ENCODE results near the gene CYP4F2. TPM values are rescaled to one million over a fixed set of nuclear protein-coding genes. Genes with fewer than 3 reads are reported as not detected.
"Not testable (repeated sequence)": the region's sequence is repeated elsewhere in the genome, so short reads cannot be mapped to it uniquely, and the experiment has no call there.

Gene CYP4F2
- total RNA-seq, 4 donors from 2014 or later = 0.98 TPM; not detected in 3

- TF ChIP-seq POLR2A (IDR thresholded peaks at IDR 0.05) (no peak), CTCF (IDR thresholded peaks at IDR 0.05 in 4 of 5, conservative IDR thresholded peaks at IDR 0.05 in 1 of 5) (no peak)
- in situ Hi-C loops (cut with MboI; ENCODE audit: low sequenced_read_pairs in 4 of 4) (no loop called here), intact Hi-C loops (cut with DNase I; ENCODE audit: low total_unique reads) (loop anchor here (10.0 kb wide), 1 partner anchor 356 kb away; the partner anchor contains the start of gene AP1M1)
Observed at GRCh38 chr19:15838351-15838750, 59.5 kb downstream of the CYP4F2 start.

GRCh38 chr19:15837221-15837731 lies 60.6 kb downstream of the CYP4F2 start:
- no peak for TF ChIP-seq CTCF (IDR thresholded peaks at IDR 0.05 in 4 of 5, conservative IDR thresholded peaks at IDR 0.05 in 1 of 5)
- no peak for TF ChIP-seq POLR2A (IDR thresholded peaks at IDR 0.05)
- Histone ChIP-seq H3K36me3 (no peaks in the 10 kb centered on the region), H3K4me3 (peak overlapping the region; percentile 53 to 81 (median 79)), H3K27ac (peak overlapping the region; percentile 86 to 95 (median 90)), H3K27me3 (no peaks in the 10 kb centered on the region), H3K9me3 (no peaks in the 10 kb centered on the region), H3K4me1 (peaks cover 0 to 3% of the 10 kb centered on the region in 2 donors)
- in situ Hi-C loops (cut with MboI; ENCODE audit: low sequenced_read_pairs in 4 of 4) = no loop called here
- intact Hi-C loops (cut with DNase I; ENCODE audit: low total_unique reads) = loop anchor here (10.0 kb wide), 1 partner anchor 358 kb away; the partner anchor contains the start of gene AP1M1
- ATAC-seq = peak; percentile 34 to 35
- peak; percentile 5 to 93 for DNase-seq

More at GRCh38 chr19:15838351-15838750, 59.5 kb downstream of the CYP4F2 start:
- DNase-seq = no peak
- Histone ChIP-seq H3K27ac (no peak overlapping the region), H3K4me1 (peaks cover 0 to 3% of the 10 kb centered on the region in 2 donors), H3K4me3 (no peak overlapping the region), H3K36me3 (no peaks in the 10 kb centered on the region), H3K27me3 (no peaks in the 10 kb centered on the region), H3K9me3 (no peaks in the 10 kb centered on the region)
- no peak for ATAC-seq

GRCh38 chr19:15836330-15837220 lies 61.3 kb downstream of the CYP4F2 start:
- Histone ChIP-seq H3K36me3 (no peaks in the 10 kb centered on the region), H3K9me3 (no peaks in the 10 kb centered on the region), H3K4me3 (peak overlapping the region; percentile 53 to 81 (median 79)), H3K4me1 (peaks cover 0 to 3% of the 10 kb centered on the region in 2 donors), H3K27me3 (no peaks in the 10 kb centered on the region), H3K27ac (peak overlapping the region; percentile 86 to 95 (median 90))
- in situ Hi-C loops (cut with MboI; ENCODE audit: low sequenced_read_pairs in 4 of 4) (no loop called here), intact Hi-C loops (cut with DNase I; ENCODE audit: low total_unique reads) (loop anchor here (10.0 kb wide), 1 partner anchor 358 kb away; the partner anchor contains the start of gene AP1M1)
- DNase-seq = peak in 1 of 2 donors; percentile 93
- ATAC-seq = peak; percentile 99 to 100
- TF ChIP-seq POLR2A (IDR thresholded peaks at IDR 0.05) = peak; percentile 64 to 66
- TF ChIP-seq CTCF (IDR thresholded peaks at IDR 0.05 in 4 of 5, conservative IDR thresholded peaks at IDR 0.05 in 1 of 5) = no peak

- in situ Hi-C loops (cut with MboI; ENCODE audit: low sequenced_read_pairs in 4 of 4); ATAC-seq; H3K4me1 ChIP-seq; H3K9me3 ChIP-seq; H3K27me3 ChIP-seq; DNase-seq; H3K36me3 ChIP-seq: not testable (repeated sequence)
- Histone ChIP-seq H3K27ac (peak overlapping the region; percentile 86 to 95 (median 90)), H3K4me3 (peak overlapping the region; percentile 53 to 81 (median 79))
- intact Hi-C loops (cut with DNase I; ENCODE audit: low total_unique reads) = loop anchor here (10.0 kb wide), 1 partner anchor 359 kb away; the partner anchor contains the start of gene AP1M1
Observed at GRCh38 chr19:15835565-15836329, 62.1 kb downstream of the CYP4F2 start.

- in situ Hi-C loops (cut with MboI; ENCODE audit: low sequenced_read_pairs in 4 of 4); DNase-seq; ATAC-seq; H3K9me3 ChIP-seq; H3K4me3 ChIP-seq; H3K27ac ChIP-seq; H3K4me1 ChIP-seq; H3K27me3 ChIP-seq; H3K36me3 ChIP-seq: not testable (repeated sequence)
- intact Hi-C loops (cut with DNase I; ENCODE audit: low total_unique reads) = loop anchor here (10.0 kb wide), 1 partner anchor 361 kb away; the partner anchor contains the start of gene AP1M1
Observed at GRCh38 chr19:15834232-15834631, 63.6 kb downstream of the CYP4F2 start.
